SKM-1 treated with dmso at 0.1 percent for 144 hours (cell line): ENCODE measurements around the gene GSTA2.
"Not testable (repeated sequence)": the region's sequence is repeated elsewhere in the genome, so short reads cannot be mapped to it uniquely, and the experiment has no call there.

Experiments used
- DNase-seq: peaks from one replicate; lab custom pipeline; 2025; ENCODE audit not compliant: unreplicated experiment; lab: John Stamatoyannopoulos, UW

Gene GSTA2

DNA sequence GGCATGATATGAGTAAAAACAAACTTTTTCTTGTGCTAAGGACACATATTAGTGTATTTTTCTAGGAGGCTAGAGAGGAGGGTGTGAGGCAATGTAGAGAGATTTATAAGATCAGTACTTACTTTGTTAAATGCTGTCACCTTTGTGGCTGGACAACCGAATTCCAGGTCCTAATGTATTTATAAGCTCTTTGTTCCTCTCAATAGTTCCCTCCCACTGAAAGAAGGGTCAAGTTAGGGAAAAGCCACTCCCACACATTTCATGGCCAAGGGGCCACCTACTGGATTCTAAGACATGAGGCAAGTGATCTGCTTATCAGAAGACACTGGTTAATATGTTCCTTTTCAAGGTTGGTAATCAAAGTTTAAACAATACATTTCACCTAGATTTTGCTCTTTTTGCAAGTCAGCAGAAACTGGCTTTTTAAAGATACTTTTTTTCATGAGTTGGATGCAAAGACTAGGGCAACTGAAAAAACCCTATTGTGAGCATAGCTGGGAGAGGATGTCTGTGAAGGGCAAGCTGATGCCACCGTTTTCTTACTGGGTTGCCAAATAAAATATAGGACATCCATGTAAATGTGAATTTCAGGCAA lies at the start of gene GSTA2:
GSTA2 (minus strand) TSS at position 154 of the 595 bp plus-strand sequence. CDS start 5,528 bp downstream, outside the sequence.
- not testable (repeated sequence) for DNase-seq

DNA sequence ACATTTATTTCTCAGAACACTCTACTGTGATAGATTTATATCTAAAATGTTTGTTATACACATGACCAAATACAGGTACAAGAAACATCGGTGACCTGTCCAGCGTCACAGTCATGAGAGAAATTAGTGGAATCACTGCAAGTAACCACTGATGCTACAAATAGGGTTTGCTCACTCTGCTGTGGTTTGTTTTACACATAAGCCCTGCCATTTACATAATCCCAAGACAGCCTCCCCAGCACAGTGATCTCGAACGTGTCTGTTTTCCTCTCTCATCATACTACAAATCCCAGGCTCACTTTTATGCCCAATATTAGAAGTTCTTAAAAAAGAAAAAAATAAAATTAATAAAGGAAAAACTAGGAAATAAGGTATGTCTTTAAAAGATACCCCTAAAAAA lies 46.5 kb upstream of the GSTA2 start:
- DNase-seq, result not testable (repeated sequence)

DNA sequence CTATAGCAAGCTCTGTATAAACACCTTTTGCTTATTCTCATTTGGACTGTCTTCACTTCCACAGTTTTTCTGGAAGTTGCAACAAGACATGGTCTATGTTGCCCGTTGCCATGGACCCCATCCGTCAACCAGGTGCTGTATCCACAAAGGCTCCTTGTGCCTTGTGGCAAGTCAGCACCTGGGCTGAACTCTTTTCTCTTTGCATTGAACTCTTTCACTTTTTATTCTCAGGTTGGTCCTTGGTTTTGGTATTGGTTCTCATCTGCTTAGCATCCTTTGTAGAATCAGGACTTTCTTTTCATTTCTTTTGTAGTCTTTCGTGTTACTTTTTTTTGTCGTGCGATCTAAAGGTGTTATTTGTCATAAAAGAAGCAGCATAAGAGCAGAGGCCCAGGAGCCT lies 45.4 kb upstream of the GSTA2 start:
- DNase-seq, result no peak

DNA sequence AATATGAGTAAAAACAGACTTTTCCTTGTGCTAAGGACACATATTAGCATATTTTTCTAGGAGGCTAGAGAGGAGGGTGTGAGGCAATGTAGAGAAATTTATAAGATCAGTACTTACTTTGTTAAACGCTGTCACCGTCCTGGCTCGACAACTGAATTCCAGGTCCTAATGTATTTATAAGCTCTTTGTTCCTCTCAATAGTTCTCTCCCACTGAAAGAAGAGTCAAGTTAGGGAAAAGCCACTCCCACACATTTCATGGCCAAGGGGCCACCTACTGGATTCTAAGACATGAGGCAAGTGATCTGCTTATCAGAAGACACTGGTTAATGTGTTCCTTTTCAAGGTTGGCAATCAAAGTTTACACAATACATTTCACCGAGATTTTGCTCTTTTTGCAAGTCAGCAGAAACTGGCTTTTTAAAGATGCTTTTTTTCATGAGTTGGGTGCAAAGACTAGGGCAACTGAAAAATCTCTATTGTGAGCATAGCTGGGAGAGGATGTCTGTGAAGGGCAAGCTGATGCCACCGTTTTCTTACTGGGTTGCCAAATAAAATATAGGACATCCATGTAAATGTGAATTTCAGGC lies 40.5 kb upstream of the GSTA2 start, which contains the start of gene GSTA1:
GSTA1 (minus strand) TSS at position 149 of the 588 bp plus-strand sequence. CDS start 4,549 bp downstream, outside the sequence.
- not testable (repeated sequence) for DNase-seq

DNA sequence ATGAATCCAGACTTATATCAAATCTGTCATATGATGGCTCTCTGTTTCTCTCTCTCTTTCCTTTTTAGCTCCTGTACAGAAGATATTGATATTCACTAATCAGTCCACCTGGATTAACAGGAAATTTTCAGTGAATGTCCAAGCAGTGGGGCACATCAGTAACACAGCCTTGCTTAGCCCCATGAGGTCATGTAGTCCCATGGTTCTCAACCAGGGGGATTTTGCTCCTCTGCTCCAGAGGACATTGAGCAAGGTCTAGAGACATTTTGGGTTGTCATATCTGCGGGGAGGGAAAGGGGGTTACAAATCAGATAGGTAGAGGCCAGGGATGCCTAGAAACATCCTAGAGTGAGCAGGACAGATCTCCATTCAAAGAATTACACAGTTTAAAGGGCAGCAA lies 39.5 kb upstream of the GSTA2 start:
- DNase-seq, result no peak

DNA sequence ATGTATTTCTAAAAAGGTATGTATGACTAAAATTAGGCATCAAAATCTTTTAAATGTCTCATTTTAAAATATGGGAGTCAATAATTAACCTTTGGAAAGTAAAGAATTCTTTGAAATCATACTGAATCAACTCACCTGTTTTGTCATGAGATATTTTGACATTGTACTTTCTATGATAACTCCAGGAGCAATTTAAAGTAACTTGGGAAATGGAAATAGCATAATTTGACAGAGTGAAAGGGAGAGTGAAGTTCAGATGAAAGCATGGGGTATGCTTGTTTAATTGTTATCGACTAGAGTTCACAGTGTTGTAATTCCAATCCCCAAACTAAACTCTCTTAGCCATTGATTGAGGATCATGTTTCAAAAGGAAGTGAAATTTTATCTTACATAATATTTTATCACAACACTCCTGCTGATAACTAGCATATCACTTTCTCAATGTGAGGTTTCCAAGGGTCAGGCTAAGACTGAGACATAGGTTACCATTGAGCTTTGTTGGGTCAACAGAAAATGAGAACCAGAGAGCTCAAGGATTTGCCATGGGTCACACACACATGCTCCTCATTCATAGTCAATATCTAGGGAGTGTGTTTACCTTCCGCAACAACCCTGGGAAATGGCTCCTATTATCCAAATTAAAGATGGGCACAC lies 38.0 kb upstream of the GSTA2 start:
- DNase-seq, result no peak

DNA sequence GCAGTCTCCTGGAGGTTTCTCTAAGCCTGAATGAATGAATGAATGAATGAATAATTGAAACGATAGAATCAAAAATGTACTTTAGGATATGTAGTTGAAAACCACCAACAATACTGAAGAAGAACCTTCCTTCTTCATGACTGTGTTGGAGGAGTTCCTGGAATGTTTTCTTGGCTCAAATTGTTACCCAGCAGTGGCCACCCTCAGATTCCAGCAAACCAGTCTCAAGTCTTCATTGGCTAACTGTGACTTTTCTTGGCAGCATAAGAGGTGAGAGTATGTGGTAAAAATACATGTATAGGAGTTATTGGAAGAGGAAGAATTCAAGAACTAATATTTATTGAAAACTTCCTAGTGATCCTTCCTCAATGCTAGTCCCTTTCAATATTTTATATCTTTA lies 36.0 kb upstream of the GSTA2 start:
- DNase-seq, result not testable (repeated sequence)

DNA sequence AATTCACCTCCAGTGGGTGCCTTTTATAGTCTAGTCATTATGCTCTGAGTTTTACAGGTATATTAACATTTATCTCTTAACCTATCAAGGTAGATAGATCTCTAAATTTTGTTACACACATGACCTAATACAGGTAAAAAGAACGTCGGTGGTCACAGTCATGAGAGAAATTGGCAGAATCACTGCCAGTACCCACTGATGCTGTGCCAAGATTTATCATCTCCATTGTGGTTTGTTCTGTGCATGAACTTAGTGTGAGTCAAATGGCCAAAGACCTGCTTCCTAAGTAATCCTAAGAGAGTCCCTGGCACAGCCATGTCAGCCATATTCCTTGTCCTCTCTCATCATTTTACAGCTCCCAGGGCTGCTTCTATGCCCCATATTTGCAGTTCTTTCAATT lies 31.1 kb upstream of the GSTA2 start:
- DNase-seq, result not testable (repeated sequence)

DNA sequence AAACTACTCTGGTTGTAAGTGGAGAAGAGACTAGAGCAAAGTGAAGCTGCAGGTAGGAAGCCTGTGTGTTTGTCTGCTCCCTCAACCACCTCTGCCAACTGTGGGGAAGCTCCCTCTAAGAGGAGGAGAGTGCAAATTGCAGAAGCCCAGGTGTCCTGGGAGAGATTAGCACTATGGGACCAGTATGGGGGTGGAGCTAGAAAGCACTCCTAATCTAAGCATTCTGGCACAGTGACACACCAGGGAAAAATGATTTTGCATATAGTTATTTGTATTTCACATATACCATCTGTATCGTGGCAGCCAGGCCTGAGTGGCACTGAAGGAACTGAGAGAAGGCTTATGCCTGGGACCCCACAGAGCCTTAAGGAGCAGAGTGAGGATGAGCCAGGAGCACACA lies 27.6 kb upstream of the GSTA2 start:
- DNase-seq, result no peak

DNA sequence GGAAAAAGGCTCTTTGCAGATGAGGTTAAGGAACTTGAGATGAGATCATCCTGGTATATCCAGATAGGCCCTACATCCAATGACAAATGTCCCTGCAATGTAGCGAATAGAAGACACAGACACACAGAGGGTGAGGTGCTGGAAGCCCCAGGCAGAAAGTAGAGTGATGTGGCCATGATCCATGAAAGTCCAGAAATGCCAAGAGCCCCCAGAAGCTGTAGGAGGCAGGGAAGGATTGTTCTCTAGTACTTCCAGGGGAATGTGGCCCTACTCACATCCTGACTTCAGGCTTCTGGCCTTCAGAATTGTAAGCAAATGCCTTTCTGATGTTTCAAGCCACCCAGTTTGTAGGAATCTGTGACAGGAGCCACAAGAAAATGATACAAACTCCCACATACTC lies 26.4 kb upstream of the GSTA2 start:
- not testable (repeated sequence) for DNase-seq

DNA sequence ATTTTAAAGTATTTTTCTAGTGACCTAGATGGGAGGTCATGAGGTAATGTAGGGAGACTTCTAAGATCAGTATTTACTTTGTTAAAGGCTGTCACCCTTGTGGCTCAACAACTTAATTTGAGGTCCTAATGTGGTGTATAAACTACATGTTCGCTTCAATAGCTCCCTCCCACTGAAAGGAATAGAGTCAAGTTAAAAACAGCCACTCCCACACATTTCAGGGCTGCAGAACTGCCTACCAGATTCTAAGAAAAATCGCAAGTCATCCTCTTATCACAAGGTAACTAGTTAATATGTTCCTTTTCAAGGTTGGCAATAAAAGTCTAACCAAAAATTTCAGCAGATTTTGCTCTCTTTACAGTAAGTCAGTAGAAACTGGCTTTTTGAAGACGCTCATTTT lies 25.2 kb upstream of the GSTA2 start:
- DNase-seq, result no peak

DNA sequence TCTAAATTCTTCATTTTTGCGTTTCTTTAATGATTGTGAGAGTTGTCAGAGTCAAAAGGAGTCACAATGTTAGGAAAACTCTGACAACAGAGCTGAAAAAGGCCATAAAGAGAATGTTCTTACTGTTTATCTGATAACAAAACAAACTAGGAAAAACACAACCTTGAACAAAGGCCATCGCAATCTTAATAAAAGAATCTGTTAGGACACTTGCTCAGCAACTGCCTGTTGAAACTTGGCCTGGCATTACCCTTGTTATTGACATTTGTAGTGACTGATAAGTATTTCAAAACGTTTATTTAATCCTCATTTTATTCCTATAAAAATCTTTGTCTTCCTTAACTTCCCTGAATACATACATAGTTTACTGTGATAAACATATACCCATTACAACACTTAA lies 24.6 kb upstream of the GSTA2 start:
- DNase-seq, result no peak

DNA sequence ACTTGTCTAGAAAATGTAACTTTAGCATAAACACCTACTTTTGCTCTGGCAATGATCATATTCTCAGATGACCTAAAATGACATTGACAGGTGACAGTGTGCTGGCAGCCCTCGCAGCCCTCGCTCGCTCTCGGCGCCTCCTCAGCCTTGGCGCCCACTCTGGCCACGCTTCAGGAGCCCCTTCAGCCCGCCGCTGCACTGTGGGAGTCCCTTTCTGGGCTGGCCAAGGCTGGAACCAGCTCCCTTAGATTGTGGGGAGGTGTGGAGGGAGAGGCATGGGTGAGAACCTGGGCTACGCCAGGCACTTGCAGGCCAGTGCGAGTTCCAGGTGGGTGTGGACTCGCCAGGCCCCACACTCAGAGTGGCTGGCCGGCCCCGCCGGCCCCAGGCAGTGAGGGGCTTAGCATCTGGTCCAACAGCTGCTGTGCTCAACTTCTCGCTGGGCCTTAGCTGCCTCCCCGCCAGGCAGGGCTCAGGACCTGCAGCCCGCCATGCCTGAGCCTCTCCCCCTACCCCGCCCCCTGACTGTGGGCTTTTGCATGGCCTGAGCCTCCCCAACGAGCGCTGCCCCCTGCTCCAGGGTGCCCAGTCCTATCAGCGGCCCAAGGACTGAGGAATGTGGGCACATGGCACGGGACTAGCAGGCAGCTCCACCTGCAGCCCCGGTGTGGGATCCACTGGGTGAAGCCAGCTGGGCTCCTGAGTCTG lies 23.1 kb upstream of the GSTA2 start:
- no peak for DNase-seq

DNA sequence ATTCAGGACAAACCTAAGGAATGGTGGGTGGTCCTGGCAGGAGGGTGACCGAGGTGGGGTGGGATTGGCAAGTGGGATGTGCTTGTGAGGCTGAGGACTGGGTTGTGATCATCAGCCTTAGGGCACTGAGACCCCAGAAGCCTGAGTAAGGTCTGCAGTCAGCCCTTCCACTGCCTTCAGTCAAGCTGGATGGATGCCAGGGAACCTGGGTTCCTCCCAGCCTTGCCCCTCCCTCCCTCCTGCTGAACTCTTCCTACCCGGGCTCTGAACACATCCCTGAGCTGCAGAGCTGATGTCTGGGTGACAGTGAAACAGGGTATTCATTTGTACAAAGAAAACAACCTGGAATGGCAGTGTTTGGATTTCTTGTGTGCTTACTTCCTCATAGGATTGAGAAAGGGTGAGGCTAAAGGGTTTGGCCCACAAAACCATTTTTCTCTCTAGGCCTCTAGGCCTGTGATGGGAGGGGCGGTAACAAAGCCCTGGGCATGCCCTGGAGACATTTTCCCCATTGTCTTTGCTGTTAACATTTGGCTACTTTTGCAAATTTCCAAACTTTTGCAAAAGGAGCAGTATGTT lies 19.5 kb upstream of the GSTA2 start:
- DNase-seq, result not testable (repeated sequence)

DNA sequence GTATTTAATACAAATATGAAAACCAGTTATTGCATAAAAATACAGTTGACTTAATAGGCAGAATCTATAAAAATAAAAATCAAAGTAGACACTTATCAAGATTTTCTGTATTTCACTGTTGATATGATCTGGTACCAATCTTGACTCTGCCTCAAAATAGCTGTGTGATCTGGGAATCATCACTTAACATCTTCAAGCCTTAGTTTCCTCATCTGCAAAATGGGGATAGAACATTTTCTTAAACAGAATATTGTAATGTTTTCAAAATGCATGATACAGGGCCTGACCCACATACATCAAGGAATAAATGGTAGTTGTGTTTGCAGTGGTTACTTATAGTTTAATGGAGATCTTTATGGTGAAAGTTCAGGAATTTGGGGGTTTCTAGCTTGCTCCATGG lies 18.9 kb upstream of the GSTA2 start:
- DNase-seq, result not testable (repeated sequence)

DNA sequence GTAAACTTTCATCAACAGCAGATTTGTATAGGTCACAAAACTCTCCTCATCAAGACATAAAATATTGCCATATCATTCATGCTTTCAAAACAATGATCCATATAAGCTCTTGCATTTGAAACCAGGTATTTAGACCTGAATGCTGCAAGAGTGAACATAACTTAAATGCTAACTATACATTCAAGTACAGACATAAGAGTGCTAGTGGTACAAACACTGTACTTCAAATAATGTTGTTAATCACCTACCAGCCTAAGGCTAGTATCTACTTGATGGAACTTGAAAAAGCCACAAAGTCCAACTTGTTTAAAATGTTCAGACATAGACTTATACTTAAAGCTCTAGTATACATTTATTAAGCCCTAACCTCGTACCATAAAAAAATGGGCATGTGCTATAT lies 16.0 kb upstream of the GSTA2 start:
- DNase-seq, result no peak

DNA sequence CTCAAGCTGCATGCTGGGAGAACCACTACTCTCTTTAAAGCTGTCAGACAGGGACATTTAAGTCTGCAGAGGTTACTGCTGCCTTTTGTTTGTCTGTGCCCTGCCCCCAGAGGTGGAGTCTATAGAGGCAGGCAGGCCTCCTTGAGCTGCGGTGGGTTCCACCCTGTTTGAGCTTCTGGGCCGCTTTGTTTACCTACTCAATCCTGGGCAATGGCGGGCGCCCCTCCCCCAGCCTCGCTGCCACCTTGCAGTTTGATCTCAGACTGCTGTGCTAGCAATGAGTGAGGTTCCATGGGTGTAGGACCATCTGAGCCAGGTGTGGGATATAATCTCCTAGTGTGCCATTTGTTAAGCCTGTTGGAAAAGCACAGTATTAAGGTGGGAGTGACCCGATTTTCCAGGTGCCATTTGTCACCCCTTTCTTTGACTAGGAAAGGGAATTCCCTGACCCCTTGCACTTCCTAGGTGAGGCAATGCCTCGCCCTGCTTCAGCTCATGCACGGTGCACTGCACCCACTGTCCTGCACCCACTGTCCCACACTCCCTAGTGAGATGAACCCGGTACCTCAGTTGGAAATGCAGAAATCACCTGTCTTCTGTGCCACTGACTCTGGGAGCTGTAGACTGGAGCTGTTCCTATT lies 13.6 kb upstream of the GSTA2 start:
- DNase-seq, result not testable (repeated sequence)

DNA sequence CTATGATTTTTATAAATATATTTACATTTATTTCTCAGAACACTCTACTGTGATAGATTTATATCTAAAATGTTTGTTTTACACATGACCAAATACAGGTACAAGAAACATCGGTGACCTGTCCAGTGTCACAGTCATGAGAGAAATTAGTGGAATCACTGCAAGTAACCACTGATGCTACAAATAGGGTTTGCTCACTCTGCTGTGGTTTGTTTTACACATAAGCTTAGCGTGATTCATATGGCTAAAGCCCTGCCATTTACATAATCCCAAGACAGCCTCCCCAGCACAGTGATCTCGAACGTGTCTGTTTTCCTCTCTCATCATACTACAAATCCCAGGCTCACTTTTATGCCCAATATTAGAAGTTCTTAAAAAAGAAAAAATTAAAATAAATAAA lies 6.1 kb upstream of the GSTA2 start:
- not testable (repeated sequence) for DNase-seq

DNA sequence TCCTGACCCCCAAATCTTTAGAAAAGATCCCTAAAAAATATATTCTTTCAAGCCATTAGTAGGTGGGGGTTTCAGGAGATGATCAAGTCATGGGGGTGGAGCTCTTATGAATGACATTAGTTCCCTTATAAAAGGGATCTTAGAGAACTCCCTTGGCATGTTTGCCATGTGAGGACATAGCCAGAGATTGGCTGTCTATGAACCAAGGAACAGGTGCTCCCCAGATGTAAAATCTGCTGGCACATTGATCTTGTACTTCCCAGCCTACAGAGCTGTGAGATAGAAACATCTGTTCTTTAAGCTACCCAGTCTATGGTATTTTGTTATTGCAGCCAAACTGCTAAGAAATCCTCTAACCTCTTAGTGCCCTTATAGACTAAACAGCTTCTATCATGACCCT lies 4.4 kb upstream of the GSTA2 start:
- not testable (repeated sequence) for DNase-seq

DNA sequence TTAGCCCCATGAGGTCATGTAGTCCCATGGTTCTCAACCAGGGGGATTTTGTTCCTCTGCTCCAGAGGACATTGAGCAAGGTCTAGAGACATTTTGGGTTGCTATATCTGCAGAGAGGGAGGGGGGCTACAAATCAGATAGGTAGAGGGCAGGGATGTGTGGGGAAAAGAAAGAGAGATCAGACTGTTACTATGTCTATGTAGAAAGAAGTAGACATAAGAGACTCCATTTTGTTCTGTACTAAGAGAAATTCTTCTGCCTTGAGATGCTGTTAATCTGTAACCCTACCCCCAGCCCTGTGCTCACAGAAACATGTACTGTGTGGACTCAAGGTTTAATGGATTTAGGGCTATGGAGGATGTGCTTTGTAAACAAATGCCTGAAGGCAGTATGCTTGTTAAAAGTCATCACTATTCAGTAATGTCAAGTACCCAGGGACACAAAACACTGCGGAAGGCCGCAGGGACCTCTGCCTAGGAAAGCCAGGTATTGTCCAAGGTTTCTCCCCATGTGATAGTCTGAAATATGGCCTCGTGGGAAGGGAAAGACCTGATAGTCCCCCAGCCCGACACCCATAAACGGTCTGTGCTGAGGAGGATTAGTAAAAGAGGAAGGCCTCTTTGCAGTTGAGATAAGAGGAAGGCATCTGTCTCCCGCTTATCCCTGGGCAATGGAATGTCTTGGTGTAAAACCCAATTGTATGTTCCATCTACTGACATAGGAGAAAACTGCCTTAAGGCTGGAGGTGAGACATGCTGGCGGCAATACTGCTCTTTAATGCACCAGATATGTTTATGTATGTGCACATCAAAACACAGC lies 1.4 kb downstream of the GSTA2 start:
- DNase-seq, result not testable (repeated sequence)
